ENCODE measurements around the gene OSTF1.

OSTF1 gene

GRCh38 chr9:75169623-75170022, 81.3 kb downstream of the OSTF1 start:
- no peak for DNase-seq

DNA sequence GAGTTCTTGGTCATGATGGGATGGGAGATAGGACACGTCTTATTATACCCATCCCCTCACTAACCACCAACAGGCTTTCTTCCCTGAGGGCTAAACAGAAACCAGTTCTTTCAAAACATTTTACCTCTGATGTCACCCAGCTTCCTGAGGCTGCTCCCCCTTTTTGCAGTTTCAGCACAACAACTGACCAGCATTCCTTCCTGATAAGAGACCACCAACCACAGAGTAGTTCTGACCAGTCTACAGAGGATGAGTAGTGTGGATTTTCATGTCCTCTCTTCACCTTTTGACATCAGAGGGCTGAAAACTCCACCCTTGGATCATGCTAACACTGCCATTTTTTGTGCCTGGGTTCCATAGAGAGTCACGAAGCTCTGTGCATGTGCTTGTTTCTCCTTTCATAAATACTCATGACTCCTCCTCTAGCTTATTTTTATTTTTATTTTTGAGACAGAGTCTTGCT, 82.6 kb downstream of the OSTF1 start:
- DNase-seq = no peak

GRCh38 chr9:75175395-75175794, 87.1 kb downstream of the OSTF1 start:
- no peak for DNase-seq

GRCh38 chr9:75176037-75176436, 87.7 kb downstream of the OSTF1 start:
- DNase-seq = no peak

- DNase-seq = no peak
Measured at GRCh38 chr9:75181750-75182149, 93.4 kb downstream of the OSTF1 start.

DNA sequence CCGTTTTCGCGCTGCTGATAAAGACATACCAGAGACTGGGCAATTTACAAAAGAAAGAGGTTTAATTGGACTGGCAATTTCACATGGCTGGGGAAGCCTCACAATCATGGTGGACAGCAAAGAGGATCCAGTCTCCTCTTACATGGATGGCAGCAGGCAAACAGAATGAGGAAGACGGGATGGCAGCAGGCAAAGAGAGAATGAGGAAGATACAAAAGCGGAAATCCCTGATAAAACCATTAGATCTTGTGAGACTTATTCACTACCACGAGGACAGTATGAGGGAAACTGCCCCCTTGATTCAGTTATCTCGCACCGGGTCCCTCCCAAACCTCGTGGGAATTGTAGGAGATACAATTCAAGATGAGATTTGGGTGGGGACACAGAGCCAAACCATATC, 95.0 kb downstream of the OSTF1 start:
- no peak for DNase-seq

DNA sequence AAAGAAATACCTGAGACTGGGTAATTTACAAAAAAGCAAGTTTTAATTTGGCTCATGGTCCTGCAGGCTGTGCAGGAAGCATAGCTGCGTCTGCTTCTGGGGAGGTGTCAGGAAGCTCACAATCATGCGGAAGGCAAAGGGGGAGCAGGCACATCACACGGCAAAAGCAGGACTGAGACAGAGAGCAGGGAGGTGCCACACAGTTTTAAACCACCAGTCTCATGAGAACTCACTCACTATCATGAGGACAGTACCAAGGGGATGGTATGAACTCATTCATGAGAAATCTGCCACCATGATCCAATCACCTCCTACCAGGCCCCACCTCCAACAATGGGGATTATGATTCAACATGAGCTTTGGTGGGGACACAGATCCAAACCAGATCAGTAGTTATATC, 96.2 kb downstream of the OSTF1 start:
- no peak for DNase-seq

- no peak for DNase-seq
Measured at GRCh38 chr9:75185585-75186170, 97.4 kb downstream of the OSTF1 start.

GRCh38 chr9:75186767-75187380, 98.6 kb downstream of the OSTF1 start:
- no peak for DNase-seq

GRCh38 chr9:75188756-75189155, 100.4 kb downstream of the OSTF1 start:
- no peak for DNase-seq

DNA sequence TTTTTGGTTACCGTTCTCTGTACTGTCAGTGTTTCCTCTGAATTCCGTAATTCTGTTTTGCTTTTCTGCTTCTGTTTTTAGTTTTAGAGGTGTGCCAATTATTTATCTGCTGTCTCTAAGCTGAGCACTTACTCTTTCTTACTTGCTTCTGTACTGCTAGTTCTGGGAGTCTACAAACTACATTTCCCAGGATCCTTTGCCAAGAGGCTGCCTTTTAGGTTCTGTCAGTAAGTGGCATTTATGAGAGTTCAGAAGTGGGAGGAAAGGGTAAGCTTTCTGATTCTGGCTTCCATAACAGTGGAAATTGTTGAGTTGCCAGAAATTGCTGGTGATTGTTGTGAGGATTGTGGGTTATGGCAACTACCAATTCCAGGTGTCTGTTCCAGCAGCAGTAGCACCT, 102.4 kb downstream of the OSTF1 start:
- DNase-seq = no peak
